Gastrocnemius medialis (tissue), 4 donors: ENCODE data around the gene ASIC1. TPM values are rescaled to one million over a fixed set of nuclear protein-coding genes. Genes with fewer than 3 reads are reported as not detected.
A peak's percentile ranks its signal among the peaks of the same experiment; 100 is the strongest.

Experiments
- ATAC-seq, 2 donors: fragments of 150-250 bp; one replicate each; pipeline ENCODE4 v1.9.1; 2016
- DNase-seq, 2 donors: peaks; one replicate each; pipeline ENCODE4 v3.0.0-alpha.2; 2019
- H3K27ac ChIP-seq, 4 donors: fragments of 200-600 bp; sonication (generic); 1 replicate in 1 of 4; 2 replicates in 3 of 4; pipeline ENCODE4 v1.5.1; 2016 to 2018; ENCODE audit warnings: mild to moderate bottlenecking in 2 of 4, moderate library complexity in 1 of 4
- H3K27me3 ChIP-seq, 3 donors: fragments of 200-600 bp; sonication (generic) in 2 of 3; 1 replicate in 1 of 3; 2 replicates in 2 of 3; pipeline versions ENCODE4 v1.5.1 to v1.6.0; 2016 to 2019; ENCODE audit warnings: mild to moderate bottlenecking in 1 of 3, moderate library complexity in 1 of 3
- H3K36me3 ChIP-seq, 2 donors: fragments of 200-600 bp; sonication (generic) in 1 of 2; one replicate each; pipeline ENCODE4 v1.5.1; 2017 to 2018
- H3K4me1 ChIP-seq, 2 donors: fragments of 200-600 bp; sonication (generic) in 1 of 2; one replicate each; pipeline ENCODE4 v1.5.1; 2016 to 2017; ENCODE audit warnings: mild to moderate bottlenecking in 2 of 2
- H3K4me3 ChIP-seq, 4 donors: fragments of 200-600 bp; sonication (generic) in 3 of 4; 1 replicate in 1 of 4; 2 replicates in 3 of 4; pipeline ENCODE4 v1.5.1; 2016 to 2019; ENCODE audit warnings: mild to moderate bottlenecking in 2 of 4
- H3K9me3 ChIP-seq, 3 donors: fragments of 200-600 bp; sonication (generic) in 2 of 3; 1 replicate in 1 of 3; 2 replicates in 2 of 3; pipeline ENCODE4 v1.5.1; 2016 to 2019
- POLR2A ChIP-seq, 2 donors: fragments of 450-650 bp; IDR thresholded peaks; one replicate each; pipeline ENCODE4 v1.6.1; 2017; ENCODE audit warnings: antibody characterized with exemption in 2 of 2, mild to moderate bottlenecking in 2 of 2, moderate library complexity in 2 of 2
- in situ Hi-C, 4 donors: fragments of 200-750 bp; cut with MboI; loops; one replicate each; pipeline versions ENCODE4 v1.15.0 to v1.8.0; 2017; ENCODE audit warnings: low sequenced_read_pairs in 4 of 4
- intact Hi-C: fragments of 100-400 bp; cut with DNase I; formaldehyde crosslinking; loops from one replicate; pipeline ENCODE4 v1.15.1; 2023; ENCODE audit warnings: low total_unique reads
- total RNA-seq, 4 donors: library from RNA; depleted of rRNA; stranded (reverse); fragments of >200 nt; gene quantifications; one replicate each; pipeline versions ENCODE4 v1.1.0 to v1.2.3, GENCODE V29; 2016
- TF ChIP-seq, protein P1 (sequence below), 5 experiments: fragments of 450-650 bp in 3 of 5; fragments of 200-600 bp in 2 of 5; sonication (generic) in 2 of 5; IDR thresholded peaks in 4 of 5; conservative IDR thresholded peaks in 1 of 5; 1 replicate in 4 of 5; 2 replicates in 1 of 5; pipeline ENCODE4 v1.5.1; 2016 to 2019; ENCODE audit warnings: antibody characterized with exemption in 5 of 5, mild to moderate bottlenecking in 3 of 5, moderate library complexity in 3 of 5

ASIC1 gene
- total RNA-seq, 4 donors from 2014 or later, result 0.15 to 0.53 TPM; not detected in 2

DNA sequence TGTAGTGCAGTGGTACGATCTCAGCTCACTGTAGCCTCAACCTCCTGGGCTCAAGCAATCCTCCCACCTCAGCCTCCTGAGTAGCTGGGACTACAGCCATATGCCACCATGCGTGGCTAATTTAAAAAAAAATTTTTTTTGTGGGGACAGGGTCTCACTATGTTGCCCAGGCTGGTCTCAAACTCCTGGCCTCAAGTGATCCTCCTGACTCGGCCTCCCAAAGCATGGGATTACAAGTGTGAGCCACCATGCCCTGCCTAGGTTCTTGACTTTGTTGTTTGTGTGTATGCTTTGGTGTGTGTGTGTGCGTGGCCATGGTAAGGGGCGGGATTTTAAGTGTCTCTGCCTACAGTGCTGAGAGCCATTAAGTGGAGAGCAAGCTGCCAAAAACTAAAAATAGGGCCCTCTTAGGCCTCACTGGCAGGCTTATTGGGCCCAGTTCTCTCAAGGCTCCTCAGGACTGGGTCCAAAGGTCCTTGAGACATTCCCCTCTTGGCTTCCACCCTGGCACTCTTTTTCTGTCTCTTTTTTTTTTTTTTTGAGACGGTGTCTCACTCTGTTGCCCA lies 59.7 kb downstream of the ASIC1 start:
- no peak for TF ChIP-seq POLR2A (IDR thresholded peaks at IDR 0.05)
- TF ChIP-seq, protein P1, sequence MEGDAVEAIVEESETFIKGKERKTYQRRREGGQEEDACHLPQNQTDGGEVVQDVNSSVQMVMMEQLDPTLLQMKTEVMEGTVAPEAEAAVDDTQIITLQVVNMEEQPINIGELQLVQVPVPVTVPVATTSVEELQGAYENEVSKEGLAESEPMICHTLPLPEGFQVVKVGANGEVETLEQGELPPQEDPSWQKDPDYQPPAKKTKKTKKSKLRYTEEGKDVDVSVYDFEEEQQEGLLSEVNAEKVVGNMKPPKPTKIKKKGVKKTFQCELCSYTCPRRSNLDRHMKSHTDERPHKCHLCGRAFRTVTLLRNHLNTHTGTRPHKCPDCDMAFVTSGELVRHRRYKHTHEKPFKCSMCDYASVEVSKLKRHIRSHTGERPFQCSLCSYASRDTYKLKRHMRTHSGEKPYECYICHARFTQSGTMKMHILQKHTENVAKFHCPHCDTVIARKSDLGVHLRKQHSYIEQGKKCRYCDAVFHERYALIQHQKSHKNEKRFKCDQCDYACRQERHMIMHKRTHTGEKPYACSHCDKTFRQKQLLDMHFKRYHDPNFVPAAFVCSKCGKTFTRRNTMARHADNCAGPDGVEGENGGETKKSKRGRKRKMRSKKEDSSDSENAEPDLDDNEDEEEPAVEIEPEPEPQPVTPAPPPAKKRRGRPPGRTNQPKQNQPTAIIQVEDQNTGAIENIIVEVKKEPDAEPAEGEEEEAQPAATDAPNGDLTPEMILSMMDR (IDR thresholded peaks at IDR 0.05 in 4 of 5, conservative IDR thresholded peaks at IDR 0.05 in 1 of 5), result no peak
- in situ Hi-C loops, result no loop called here
- intact Hi-C loops, result no loop called here
- Histone ChIP-seq H3K9me3 (no peaks in the 10 kb centered on the region), H3K4me1 (peaks cover 29 to 49% of the 10 kb centered on the region in 2 donors), H3K27ac (peak overlapping the region; percentile 37 to 79 (median 57)), H3K36me3 (peaks cover 0 to 12% of the 10 kb centered on the region in 2 donors), H3K4me3 (no peak overlapping the region), H3K27me3 (no peaks in the 10 kb centered on the region)
- DNase-seq, result peak in 1 of 2 donors; percentile 58
- peak; percentile 39 to 73 for ATAC-seq

DNA sequence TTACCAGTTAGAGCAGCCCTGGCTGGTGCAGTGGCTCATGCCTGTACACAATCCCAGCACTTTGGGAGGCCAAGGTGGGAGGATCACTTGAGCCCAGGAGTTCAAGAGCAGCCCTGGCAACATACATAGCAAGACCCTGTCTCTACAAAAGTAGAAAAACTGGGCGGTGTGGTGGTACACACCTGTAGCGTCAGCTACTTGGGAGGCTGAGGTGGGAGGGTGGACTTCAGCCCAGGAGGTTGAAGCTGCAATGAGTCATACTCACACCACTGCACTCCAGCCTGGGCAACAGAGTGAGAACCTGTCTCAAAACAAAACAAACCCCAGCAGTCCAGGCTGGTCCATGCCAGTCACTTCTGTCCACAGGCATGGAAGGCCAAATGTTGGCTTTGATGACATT lies 62.0 kb downstream of the ASIC1 start:
- no peak for TF ChIP-seq POLR2A (IDR thresholded peaks at IDR 0.05)
- TF ChIP-seq, protein P1 (IDR thresholded peaks at IDR 0.05 in 4 of 5, conservative IDR thresholded peaks at IDR 0.05 in 1 of 5), result no peak
- Histone ChIP-seq H3K36me3 (peaks cover 0 to 30% of the 10 kb centered on the region in 2 donors), H3K4me1 (peaks cover 14 to 32% of the 10 kb centered on the region in 2 donors), H3K27me3 (no peaks in the 10 kb centered on the region), H3K27ac (peak overlapping the region in 2 of 4 donors; percentile 7 to 22), H3K4me3 (no peak overlapping the region), H3K9me3 (no peaks in the 10 kb centered on the region)
- ATAC-seq (no peak), DNase-seq (no peak)
- in situ Hi-C loops (no loop called here), intact Hi-C loops (no loop called here)

DNA sequence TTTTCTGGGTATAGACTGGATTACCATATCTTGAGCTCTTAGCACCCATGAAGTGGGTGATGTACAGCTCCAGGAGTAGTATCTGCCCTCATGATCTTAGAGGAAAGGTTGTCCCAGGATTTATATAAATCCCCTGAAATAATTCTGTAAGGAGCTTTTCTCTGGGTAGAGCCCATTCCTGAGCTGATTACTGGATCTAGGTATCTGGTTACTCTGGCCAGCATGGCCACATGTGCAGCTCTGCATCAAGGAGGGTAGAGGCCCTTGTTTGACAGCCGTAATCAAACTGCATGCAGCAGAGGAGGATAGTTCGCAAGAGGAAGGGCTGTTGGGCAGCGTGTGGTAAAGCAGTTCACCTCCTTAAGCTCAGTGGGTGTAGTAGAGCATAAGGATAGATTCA lies 63.1 kb downstream of the ASIC1 start:
- intact Hi-C loops (no loop called here), in situ Hi-C loops (no loop called here)
- ATAC-seq, result no peak
- Histone ChIP-seq H3K27me3 (no peaks in the 10 kb centered on the region), H3K4me1 (peaks cover 12 to 26% of the 10 kb centered on the region in 2 donors), H3K9me3 (no peaks in the 10 kb centered on the region), H3K36me3 (peaks cover 0 to 30% of the 10 kb centered on the region in 2 donors), H3K27ac (peak overlapping the region in 1 of 4 donors; percentile 7), H3K4me3 (no peak overlapping the region)
- DNase-seq, result no peak
- TF ChIP-seq, protein P1 (IDR thresholded peaks at IDR 0.05 in 4 of 5, conservative IDR thresholded peaks at IDR 0.05 in 1 of 5), result no peak
- no peak for TF ChIP-seq POLR2A (IDR thresholded peaks at IDR 0.05)

DNA sequence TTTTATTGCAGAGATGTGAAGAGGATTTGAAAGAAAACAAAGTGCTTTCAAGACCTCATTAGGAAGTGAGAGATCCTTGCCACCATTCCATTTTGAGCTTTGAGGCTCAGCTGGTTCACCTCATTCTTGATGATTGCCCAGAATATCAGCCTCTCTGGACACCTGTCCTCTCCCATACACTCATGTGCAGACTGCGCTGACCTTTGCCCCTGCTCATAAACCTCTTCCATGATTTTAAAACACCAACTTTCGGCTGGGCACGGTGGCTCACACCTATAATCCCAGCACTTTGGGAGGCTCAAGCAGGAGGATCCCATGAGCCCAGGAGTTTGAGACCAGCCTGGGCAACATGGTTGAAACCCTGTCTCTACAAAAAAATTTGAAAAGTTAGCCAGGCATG lies 63.6 kb downstream of the ASIC1 start:
- H3K27ac ChIP-seq, result peak overlapping the region in 1 of 4 donors; percentile 7
- in situ Hi-C loops (no loop called here), intact Hi-C loops (no loop called here)
- TF ChIP-seq, protein P1 (IDR thresholded peaks at IDR 0.05 in 4 of 5, conservative IDR thresholded peaks at IDR 0.05 in 1 of 5), result no peak
- TF ChIP-seq POLR2A (IDR thresholded peaks at IDR 0.05), result no peak
- no peak for DNase-seq
- H3K4me1 ChIP-seq, result peaks cover 12 to 21% of the 10 kb centered on the region in 2 donors
- no peaks in the 10 kb centered on the region for H3K9me3 ChIP-seq
- no peak for ATAC-seq
- no peak overlapping the region for H3K4me3 ChIP-seq
- H3K27me3 ChIP-seq, result no peaks in the 10 kb centered on the region
- H3K36me3 ChIP-seq, result peaks cover 0 to 30% of the 10 kb centered on the region in 2 donors

DNA sequence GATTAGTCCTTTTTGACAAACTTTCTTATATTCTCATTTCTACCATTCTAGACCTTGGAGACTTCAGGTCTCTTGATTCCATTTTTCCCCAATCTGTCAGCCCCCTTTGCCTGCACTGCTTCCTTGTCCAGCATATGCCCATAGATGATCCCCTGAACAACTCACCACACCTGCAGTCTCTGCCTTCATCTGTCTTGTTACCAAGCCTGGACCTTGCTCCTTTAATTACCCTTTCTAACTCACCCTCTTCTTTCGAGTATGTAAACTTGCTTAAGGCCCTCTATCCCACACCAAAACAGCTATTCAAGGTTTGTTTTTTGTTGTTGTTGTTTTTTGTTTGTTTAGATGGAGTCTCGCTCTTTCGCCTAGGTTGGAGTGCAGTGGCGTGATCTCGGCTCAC lies 64.2 kb downstream of the ASIC1 start:
- Histone ChIP-seq H3K36me3 (peaks cover 0 to 30% of the 10 kb centered on the region in 2 donors), H3K9me3 (no peaks in the 10 kb centered on the region), H3K27ac (no peak overlapping the region), H3K27me3 (no peaks in the 10 kb centered on the region), H3K4me1 (peaks cover 7 to 14% of the 10 kb centered on the region in 2 donors), H3K4me3 (no peak overlapping the region)
- TF ChIP-seq POLR2A (IDR thresholded peaks at IDR 0.05), result no peak
- TF ChIP-seq, protein P1 (IDR thresholded peaks at IDR 0.05 in 4 of 5, conservative IDR thresholded peaks at IDR 0.05 in 1 of 5), result no peak
- DNase-seq (no peak), ATAC-seq (no peak)
- intact Hi-C loops, result no loop called here
- in situ Hi-C loops, result no loop called here
